ENCODE results near the gene CCL20. TPM values are rescaled to one million over a fixed set of nuclear protein-coding genes. Genes with fewer than 3 reads are reported as not detected.
A peak's percentile ranks its signal among the peaks of the same experiment; 100 is the strongest.

CCL20 gene
- total and polyA plus RNA-seq, 4 donors, result 0.36 to 5.9 (median 1.3) TPM

- TF ChIP-seq, protein P1, sequence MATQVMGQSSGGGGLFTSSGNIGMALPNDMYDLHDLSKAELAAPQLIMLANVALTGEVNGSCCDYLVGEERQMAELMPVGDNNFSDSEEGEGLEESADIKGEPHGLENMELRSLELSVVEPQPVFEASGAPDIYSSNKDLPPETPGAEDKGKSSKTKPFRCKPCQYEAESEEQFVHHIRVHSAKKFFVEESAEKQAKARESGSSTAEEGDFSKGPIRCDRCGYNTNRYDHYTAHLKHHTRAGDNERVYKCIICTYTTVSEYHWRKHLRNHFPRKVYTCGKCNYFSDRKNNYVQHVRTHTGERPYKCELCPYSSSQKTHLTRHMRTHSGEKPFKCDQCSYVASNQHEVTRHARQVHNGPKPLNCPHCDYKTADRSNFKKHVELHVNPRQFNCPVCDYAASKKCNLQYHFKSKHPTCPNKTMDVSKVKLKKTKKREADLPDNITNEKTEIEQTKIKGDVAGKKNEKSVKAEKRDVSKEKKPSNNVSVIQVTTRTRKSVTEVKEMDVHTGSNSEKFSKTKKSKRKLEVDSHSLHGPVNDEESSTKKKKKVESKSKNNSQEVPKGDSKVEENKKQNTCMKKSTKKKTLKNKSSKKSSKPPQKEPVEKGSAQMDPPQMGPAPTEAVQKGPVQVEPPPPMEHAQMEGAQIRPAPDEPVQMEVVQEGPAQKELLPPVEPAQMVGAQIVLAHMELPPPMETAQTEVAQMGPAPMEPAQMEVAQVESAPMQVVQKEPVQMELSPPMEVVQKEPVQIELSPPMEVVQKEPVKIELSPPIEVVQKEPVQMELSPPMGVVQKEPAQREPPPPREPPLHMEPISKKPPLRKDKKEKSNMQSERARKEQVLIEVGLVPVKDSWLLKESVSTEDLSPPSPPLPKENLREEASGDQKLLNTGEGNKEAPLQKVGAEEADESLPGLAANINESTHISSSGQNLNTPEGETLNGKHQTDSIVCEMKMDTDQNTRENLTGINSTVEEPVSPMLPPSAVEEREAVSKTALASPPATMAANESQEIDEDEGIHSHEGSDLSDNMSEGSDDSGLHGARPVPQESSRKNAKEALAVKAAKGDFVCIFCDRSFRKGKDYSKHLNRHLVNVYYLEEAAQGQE (IDR thresholded peaks at IDR 0.05), result no peak
- TF ChIP-seq FOXA1 (IDR thresholded peaks at IDR 0.05), result no peak
These were observed 41.4 kb upstream of the CCL20 start (continued) for GRCh38 chr2:227772197-227772661.

DNA sequence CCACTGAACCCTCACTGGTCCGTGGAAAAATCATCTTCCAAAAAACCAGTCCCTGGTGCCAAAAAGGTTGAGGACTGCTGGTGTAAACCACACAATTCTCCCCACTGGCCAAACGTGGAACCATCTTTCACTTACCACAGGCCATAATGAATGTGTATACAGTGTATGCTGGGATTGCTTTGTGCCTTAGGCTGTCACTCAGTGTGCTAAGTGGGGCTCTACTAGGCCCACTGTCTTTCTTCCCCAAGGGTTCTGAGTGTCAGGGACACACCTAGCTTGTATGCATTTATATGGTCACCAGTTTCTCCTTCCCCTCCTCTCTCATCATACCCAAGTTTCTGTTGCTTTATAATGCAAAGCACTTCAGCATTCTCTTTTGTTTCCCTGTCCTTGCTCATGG lies 40.7 kb upstream of the CCL20 start:
- TF ChIP-seq NR2F2 (IDR thresholded peaks at IDR 0.05), result no peak
- TF ChIP-seq, protein P1 (IDR thresholded peaks at IDR 0.05), result no peak
- TF ChIP-seq FOXA2 (IDR thresholded peaks at IDR 0.05), result no peak
- H3K4me3 ChIP-seq (ENCODE audit: low read depth in 1 of 3, low read length in 3 of 3), result no peak overlapping the region
- no peak for DNase-seq (ENCODE audit: low spot score)
- no peaks in the 10 kb centered on the region for H3K4me1 ChIP-seq (ENCODE audit: control insufficient read depth in 4 of 4, insufficient read depth in 4 of 4, low read length in 3 of 4)
- WGBS, result 72% methylated on average over 2 of the region's 2 CpGs
- no peaks in the 10 kb centered on the region for H3K9me3 ChIP-seq (ENCODE audit: control insufficient read depth in 4 of 4, low read length in 3 of 4)
- H3K27me3 ChIP-seq (ENCODE audit: control insufficient read depth in 4 of 4, insufficient read depth in 4 of 4, low read length in 3 of 4), result no peaks in the 10 kb centered on the region
- H3K36me3 ChIP-seq (ENCODE audit: control insufficient read depth in 4 of 4, insufficient read depth in 3 of 4, low read depth in 1 of 4, low read length in 3 of 4), result no peaks in the 10 kb centered on the region
- H3K9ac ChIP-seq (ENCODE audit: low read depth in 1 of 2, low read length in 2 of 2), result no peak overlapping the region
- H3K27ac ChIP-seq (ENCODE audit: low read depth in 1 of 2, low read length in 2 of 2), result no peak overlapping the region

GRCh38 chr2:227774011-227774624 lies 39.5 kb upstream of the CCL20 start:
- H3K36me3 ChIP-seq (ENCODE audit: control insufficient read depth in 4 of 4, insufficient read depth in 3 of 4, low read depth in 1 of 4, low read length in 3 of 4), result no peaks in the 10 kb centered on the region
- no peaks in the 10 kb centered on the region for H3K27me3 ChIP-seq (ENCODE audit: control insufficient read depth in 4 of 4, insufficient read depth in 4 of 4, low read length in 3 of 4)
- no peak overlapping the region for H3K9ac ChIP-seq (ENCODE audit: low read depth in 1 of 2, low read length in 2 of 2)
- 44% methylated on average over 15 of the region's 15 CpGs for WGBS
- no peak for DNase-seq (ENCODE audit: low spot score)
- no peaks in the 10 kb centered on the region for H3K4me1 ChIP-seq (ENCODE audit: control insufficient read depth in 4 of 4, insufficient read depth in 4 of 4, low read length in 3 of 4)
- TF ChIP-seq RAD21 (IDR thresholded peaks at IDR 0.05) (peak in 1 of 2 donors; percentile 57), CTCF (IDR thresholded peaks at IDR 0.05; ENCODE audit: low read depth, low read length, missing input control) (peak; percentile 1)
- TF ChIP-seq, protein P1 (IDR thresholded peaks at IDR 0.05), result no peak
- H3K4me3 ChIP-seq (ENCODE audit: low read depth in 1 of 3, low read length in 3 of 3), result no peak overlapping the region
- H3K27ac ChIP-seq (ENCODE audit: low read depth in 1 of 2, low read length in 2 of 2), result no peak overlapping the region
- H3K9me3 ChIP-seq (ENCODE audit: control insufficient read depth in 4 of 4, low read length in 3 of 4), result no peaks in the 10 kb centered on the region

All from liver (tissue), 9 donors.